Kidney epithelial cell (primary cell): ENCODE measurements around the gene LY9. TPM values are rescaled to one million over a fixed set of nuclear protein-coding genes. Genes with fewer than 3 reads are reported as not detected.

Source experiments
- DNase-seq: peaks from one replicate; pipeline ENCODE4 v3.0.0-alpha.2; 2010; ENCODE audit warnings: low read depth
- H3K27me3 ChIP-seq: 2 replicates; pipeline ENCODE4 v1.6.0; 2011; ENCODE audit warnings: low read length; ENCODE audit not compliant: control insufficient read depth, insufficient read depth
- H3K36me3 ChIP-seq: 2 replicates; pipeline ENCODE4 v1.5.1; 2011; ENCODE audit warnings: low read length; ENCODE audit not compliant: control insufficient read depth, insufficient read depth
- H3K4me3 ChIP-seq: 2 replicates; pipeline ENCODE4 v1.5.1; 2011; ENCODE audit warnings: low read depth, mild to moderate bottlenecking, control low read depth, low read length
- CTCF ChIP-seq: IDR thresholded peaks from 2 replicates; pipeline ENCODE4 v1.5.1; 2011; ENCODE audit warnings: mild to moderate bottlenecking, moderate library complexity, low read length, control low read depth, inconsistent platforms; ENCODE audit not compliant: insufficient read depth, poor library complexity, severe bottlenecking
- total RNA-seq: library from RNA; depleted of rRNA; stranded (reverse); fragments of >200 nt; gene quantifications from 2 replicates; pipeline ENCODE4 v1.2.3, GENCODE V29; 2015

The LY9 gene
- total RNA-seq, 1 donor from 2014 or later, result not detected

GRCh38 chr1:160877221-160877620, 81.2 kb downstream of the LY9 start:
- no peaks in the 10 kb centered on the region for H3K27me3 ChIP-seq
- no peak for DNase-seq
- H3K36me3 ChIP-seq, result no peaks in the 10 kb centered on the region
- no peak for TF ChIP-seq CTCF
- H3K4me3 ChIP-seq, result no peak overlapping the region

Other genes starting within 250 kb of the LY9 start
- not detected in 2 replicates for gene CD84, start 216.7 kb upstream of the LY9 start, total RNA-seq
- gene SLAMF1, start 149.1 kb upstream of the LY9 start, total RNA-seq, result not detected in 2 replicates
- not detected in 2 replicates for gene CD48, start 84.4 kb upstream of the LY9 start, total RNA-seq
- 0.08 and 0.21 TPM in 2 replicates for gene SLAMF7, start 56.9 kb upstream of the LY9 start, total RNA-seq
- not detected in 2 replicates for gene CD244, start 66.7 kb downstream of the LY9 start, total RNA-seq
- not detected in 2 replicates for gene ITLN1, start 89.0 kb downstream of the LY9 start, total RNA-seq
- not detected in 2 replicates for gene ITLN2, start 158.6 kb downstream of the LY9 start, total RNA-seq
- 81.7 and 87.0 TPM in 2 replicates for gene F11R, start 225.0 kb downstream of the LY9 start, total RNA-seq
- gene TSTD1, start 242.8 kb downstream of the LY9 start, total RNA-seq, result 112 and 116 TPM in 2 replicates
- 45.9 and 55.7 TPM in 2 replicates for gene USF1, start 249.8 kb downstream of the LY9 start, total RNA-seq